IMR-90 (cell line): ENCODE data around the gene USP40. TPM values are rescaled to one million over a fixed set of nuclear protein-coding genes. Genes with fewer than 3 reads are reported as not detected.

Source experiments
- ATAC-seq: fragments of 200-7000 bp; cut with Tn5 transposase; 2 replicates; pipeline ENCODE4 v1.9.1; 2020; ENCODE audit warnings: low read depth, mild to moderate bottlenecking, moderate library complexity
- BruUV-seq: library from RNA; stranded (reverse); fragments of 400-500 nt; replicated peaks from 2 replicates; lab custom pipeline; 2021; lab: Mats Ljungman, UMichigan
- CTCF ChIA-PET: fragments of 300-600 bp; formaldehyde crosslinking; extraction: SDS; loops from one replicate; lab custom pipeline; 2021; ENCODE audit warnings: antibody characterized with exemption; lab: Yijun Ruan, JAX
- POLR2A ChIA-PET: fragments of 300-600 bp; sonication (Branson Sonifier 250); formaldehyde crosslinking; loops from one replicate; lab custom pipeline; 2022; ENCODE audit warnings: antibody characterized with exemption; ENCODE audit not compliant: unreplicated experiment; lab: Charles Lee
- DNase-seq: peaks from one replicate; pipeline ENCODE4 v3.0.0; 2013
- H2AFZ ChIP-seq: replicated peaks from 2 replicates; pipeline ENCODE3; 2013; ENCODE audit warnings: low read length, mild to moderate bottlenecking; ENCODE audit not compliant: poor library complexity
- H2AK5ac ChIP-seq: 2 replicates; pipeline ENCODE4 v1.6.1; 2013; ENCODE audit warnings: low read depth, low read length, inconsistent platforms
- H2AK9ac ChIP-seq: replicated peaks from 2 replicates; pipeline ENCODE3; 2013; ENCODE audit warnings: mild to moderate bottlenecking, low read depth, low read length, moderate library complexity; ENCODE audit not compliant: poor library complexity
- H2BK120ac ChIP-seq: 2 replicates; pipeline ENCODE4 v1.6.1; 2013; ENCODE audit warnings: low read depth, low read length, inconsistent platforms
- H2BK15ac ChIP-seq: 3 replicates; pipeline ENCODE4 v1.6.1; 2013; ENCODE audit warnings: low read depth, low read length, inconsistent platforms
- H2BK20ac ChIP-seq: 2 replicates; pipeline ENCODE4 v1.6.1; 2013; ENCODE audit warnings: low read depth, mild to moderate bottlenecking, inconsistent platforms, low read length, moderate library complexity
- H2BK5ac ChIP-seq: 2 replicates; pipeline ENCODE4 v1.6.1; 2013; ENCODE audit warnings: mild to moderate bottlenecking, low read depth, low read length, inconsistent platforms; ENCODE audit not compliant: poor library complexity, severe bottlenecking
- H3K14ac ChIP-seq: replicated peaks from 2 replicates; pipeline ENCODE4 v1.6.1; 2013; ENCODE audit warnings: low read depth, low read length, inconsistent platforms
- H3K18ac ChIP-seq: 2 replicates; pipeline ENCODE4 v1.6.1; 2013; ENCODE audit warnings: low read depth, low read length, control low read depth
- H3K23ac ChIP-seq: 2 replicates; pipeline ENCODE4 v1.6.1; 2013; ENCODE audit warnings: low read depth, low read length, inconsistent platforms
- H3K27ac ChIP-seq: 2 replicates; pipeline ENCODE4 v1.5.1; 2013; ENCODE audit warnings: mild to moderate bottlenecking, control low read depth, low read length; ENCODE audit not compliant: insufficient read depth
- H3K27me3 ChIP-seq: 2 replicates; pipeline ENCODE4 v1.6.1; 2013; ENCODE audit warnings: low read length; ENCODE audit not compliant: control insufficient read depth, insufficient read depth
- H3K36me3 ChIP-seq: 2 replicates; pipeline ENCODE4 v1.6.1; 2013; ENCODE audit warnings: low read length, mixed read lengths; ENCODE audit not compliant: control insufficient read depth, insufficient read depth
- H3K4ac ChIP-seq: 2 replicates; pipeline ENCODE4 v1.6.1; 2013; ENCODE audit warnings: low read depth, low read length, inconsistent platforms
- H3K4me1 ChIP-seq: 2 replicates; pipeline ENCODE4 v1.6.1; 2013; ENCODE audit warnings: low read length, mixed read lengths; ENCODE audit not compliant: control insufficient read depth, insufficient read depth
- H3K4me2 ChIP-seq: 2 replicates; pipeline ENCODE4 v1.6.1; 2013; ENCODE audit warnings: low read depth, mild to moderate bottlenecking, control low read depth, low read length, moderate library complexity
- H3K4me3 ChIP-seq: 2 replicates; pipeline ENCODE4 v1.5.1; 2013; ENCODE audit warnings: low read depth, mild to moderate bottlenecking, control low read depth, low read length, moderate library complexity; ENCODE audit not compliant: insufficient read depth
- H3K56ac ChIP-seq: 2 replicates; pipeline ENCODE4 v1.6.1; 2013; ENCODE audit warnings: low read length, inconsistent platforms; ENCODE audit not compliant: insufficient read depth; ENCODE audit errors: extremely low read depth
- H3K79me1 ChIP-seq, 2 experiments: 2 replicates each; pipeline ENCODE4 v1.6.1; 2013; ENCODE audit warnings: low read length in 2 of 2, inconsistent platforms in 1 of 2, low read depth in 1 of 2
- H3K9ac ChIP-seq: 2 replicates; pipeline ENCODE4 v1.6.1; 2013; ENCODE audit warnings: low read depth, low read length, control low read depth
- H3K9me1 ChIP-seq: 2 replicates; pipeline ENCODE4 v1.6.1; 2013; ENCODE audit warnings: low read length, inconsistent platforms; ENCODE audit not compliant: insufficient read depth
- H3K9me3 ChIP-seq: 2 replicates; pipeline ENCODE4 v1.6.1; 2013; ENCODE audit warnings: low read length; ENCODE audit not compliant: control insufficient read depth, insufficient read depth
- H4K20me1 ChIP-seq: 2 replicates; pipeline ENCODE4 v1.6.1; 2013; ENCODE audit warnings: low read length, inconsistent platforms; ENCODE audit not compliant: insufficient read depth
- H4K5ac ChIP-seq: 2 replicates; pipeline ENCODE4 v1.6.1; 2013; ENCODE audit warnings: mild to moderate bottlenecking, low read depth, low read length, control low read depth
- H4K8ac ChIP-seq, 2 experiments: 2 replicates each; pipeline ENCODE4 v1.6.1; 2013; ENCODE audit warnings: low read depth in 2 of 2, low read length in 2 of 2, control low read depth in 1 of 2, inconsistent platforms in 1 of 2
- H4K91ac ChIP-seq: 2 replicates; pipeline ENCODE4 v1.6.1; 2013; ENCODE audit warnings: low read depth, low read length, inconsistent platforms; ENCODE audit not compliant: insufficient read depth
- CHD1 ChIP-seq: IDR thresholded peaks from 2 replicates; pipeline ENCODE4 v1.6.1; 2012; ENCODE audit warnings: low read depth, low read length, improper control_type of control experiment
- ELK1 ChIP-seq: fragments of 150-350 bp; IDR thresholded peaks from 2 replicates; pipeline ENCODE4 v1.6.1; 2016; ENCODE audit warnings: low read depth, mild to moderate bottlenecking, low read length, moderate library complexity, borderline replicate concordance
- WGBS, 2 experiments: methylation state at CpG; one replicate each; pipeline versions ENCODE4 v1.1.5 to v1.1.7; 2013; ENCODE audit warnings: missing lambda C conversion rate in 2 of 2; ENCODE audit not compliant: insufficient read length in 1 of 2; ENCODE audit errors: extremely low coverage in 2 of 2; 5-methylcytosine and 5-hydroxymethylcytosine counted together
- dilution Hi-C: fragments of 300-500 bp; cut with HindIII; formaldehyde crosslinking; loops from one replicate; pipeline ENCODE4 v1.14.3; 2018; ENCODE audit warnings: low sequenced_read_pairs; ENCODE audit not compliant: unreplicated experiment
- in situ Hi-C: fragments of 300-500 bp; cut with MboI; formaldehyde crosslinking; loops from 3 replicates; pipeline ENCODE4 v1.14.3; 2019; ENCODE audit warnings: low sequenced_read_pairs, inconsistent platforms, mixed read lengths
- intact Hi-C: fragments of 100-400 bp; cut with micrococcal nuclease; formaldehyde crosslinking; loops from 2 replicates; pipeline ENCODE4 v1.10.0; 2022
- polyA plus RNA-seq, 3 experiments: library from polyadenylated mRNA; depleted of rRNA; stranded (reverse); fragments of >200 nt; gene quantifications; 2 replicates each; pipeline ENCODE4 v1.2.3, GENCODE V29; 2012; ENCODE audit warnings: low replicate concordance in 1 of 3
- total RNA-seq: library from RNA; depleted of rRNA; stranded (reverse); fragments of >200 nt; gene quantifications from 2 replicates; pipeline ENCODE4 v1.2.3, GENCODE V29; 2012

Gene USP40
- total and polyA plus RNA-seq, 2 of the 4 experiments (the other 2 are of a cell fraction) = 30.1 to 30.8 TPM

GRCh38 chr2:233565685-233566140 is 869 bp downstream of the USP40 start (continued):
- TF ChIP-seq CHD1 = no peak

- peak overlapping the region; percentile 71 for H4K91ac ChIP-seq
- H3K79me1 ChIP-seq = peaks cover 12 to 32% of the 10 kb centered on the region in 2 experiments
- H2AK5ac ChIP-seq = peak overlapping the region; percentile 70; the same call in 1 of the 2 replicates
- no peaks in the 10 kb centered on the region for H4K20me1 ChIP-seq
- ChIA-PET CTCF (interaction anchor here (1.0 kb wide), 1 partner anchor 16 kb away, joined by 3 read pairs; no protein-coding TSS in a partner anchor), POLR2A (no interaction called here)
- H3K27me3 ChIP-seq = no peaks in the 10 kb centered on the region
- DNase-seq (peak; percentile 40), ATAC-seq (no peak)
- H3K4me3 ChIP-seq = no peak overlapping the region
- no peak overlapping the region for H2AK9ac ChIP-seq
- peak overlapping the region; percentile 71 for H3K4ac ChIP-seq
- in situ Hi-C loops = no loop called here
- no peaks in the 10 kb centered on the region for H3K9me3 ChIP-seq
- H3K23ac ChIP-seq = peak overlapping the region; percentile 68; the same call in 1 of the 2 replicates
- dilution Hi-C loops = no loop called here
- peaks cover 3% of the 10 kb centered on the region; the same call in 1 of the 2 replicates for H3K36me3 ChIP-seq
- H2BK15ac ChIP-seq = peak overlapping the region; percentile 90; the same call in 1 of the 3 replicates
- peak overlapping the region; percentile 37 for H2AFZ ChIP-seq
- H3K9me1 ChIP-seq = peaks cover 5% of the 10 kb centered on the region; the same call in 1 of the 2 replicates
- H3K27ac ChIP-seq = peak overlapping the region; percentile 38; the same call in 1 of the 2 replicates
- BruUV-seq = no TSS peak
- H4K8ac ChIP-seq = peak overlapping the region; percentile 16 to 35; a peak in 1 of 4 replicates
- H3K4me2 ChIP-seq = no peak overlapping the region; the same call in 1 of the 2 replicates
- H2BK120ac ChIP-seq = peak overlapping the region; percentile 55; the same call in 1 of the 2 replicates
- intact Hi-C loops = loop anchor here (10.0 kb wide), 1 partner anchor 291 kb away; the partner anchor contains the start of gene HJURP
- H2BK5ac ChIP-seq = peak overlapping the region; percentile 84
- no peak overlapping the region for H3K56ac ChIP-seq
- no peak overlapping the region; the same call in 1 of the 2 replicates for H3K14ac ChIP-seq
- WGBS, 2 experiments = 100% methylated on average over 1 of the region's 8 CpGs; no CpG with 5 or more reads in 1 of the 2 experiments
- H3K4me1 ChIP-seq = peaks cover 9% of the 10 kb centered on the region; the same call in 1 of the 2 replicates
- H4K5ac ChIP-seq = peak overlapping the region; percentile 38; the same call in 1 of the 2 replicates
- TF ChIP-seq ELK1 = no peak
- peak overlapping the region; percentile 43; the same call in 1 of the 2 replicates for H3K18ac ChIP-seq
- no peak overlapping the region; the same call in 1 of the 2 replicates for H3K9ac ChIP-seq
- H2BK20ac ChIP-seq = peak overlapping the region; percentile 51; the same call in 1 of the 2 replicates
These were observed 2.7 kb downstream of the USP40 start for GRCh38 chr2:233563663-233564430.
